HG02678 (cell line): Measurements from ENCODE around the gene TNNI2.
A peak's percentile ranks its signal among the peaks of the same experiment; 100 is the strongest.

ENCODE experiments used
- ATAC-seq: cut with Tn5 transposase; IDR thresholded peaks from one replicate; pipeline ENCODE4 v1.9.1; 2021; ENCODE audit warnings: mild to moderate bottlenecking, moderate library complexity; ENCODE audit not compliant: unreplicated experiment

The TNNI2 gene

DNA sequence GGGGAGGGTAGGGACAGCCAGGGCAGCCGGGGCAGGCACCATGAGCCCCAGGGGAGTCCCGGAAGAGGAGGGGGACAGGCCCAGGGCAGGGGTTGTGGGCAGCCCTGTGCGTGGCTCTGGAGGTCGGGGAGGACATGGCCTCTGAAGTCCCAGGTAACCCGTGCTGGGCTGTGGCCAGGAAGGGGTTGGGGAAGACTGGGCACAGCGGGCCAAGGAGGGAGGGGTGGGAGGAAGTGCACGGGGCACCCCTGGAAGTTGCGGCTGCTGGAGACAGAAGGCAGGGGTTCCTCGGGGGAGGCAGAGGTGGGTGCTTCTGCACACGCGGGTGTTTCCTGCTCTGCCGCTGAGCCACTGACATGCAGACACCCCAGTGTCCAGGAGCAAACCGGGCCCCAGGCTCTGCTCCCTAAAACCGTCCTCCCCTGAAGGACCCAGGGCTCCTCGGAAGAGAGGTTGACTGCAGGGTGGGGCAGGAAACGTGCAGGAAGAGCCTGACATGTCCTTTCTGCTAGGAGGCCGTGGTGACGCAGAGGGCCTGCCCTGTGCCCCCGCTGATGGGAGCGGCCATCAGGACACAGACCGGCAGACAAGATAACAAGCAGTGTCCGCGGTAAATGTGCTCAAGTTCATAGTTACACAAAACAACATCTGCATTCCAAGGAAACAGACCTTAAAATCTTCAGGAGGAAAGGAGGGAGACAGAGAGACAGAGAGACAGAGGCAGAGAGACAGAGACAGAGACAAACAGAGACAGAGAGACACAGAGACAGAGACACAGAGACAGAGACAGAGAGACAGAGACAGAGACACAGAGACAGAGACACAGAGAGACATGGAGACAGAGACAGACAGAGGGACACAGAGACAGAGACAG, 5.7 kb downstream of the TNNI2 start:
- no peak for ATAC-seq

DNA sequence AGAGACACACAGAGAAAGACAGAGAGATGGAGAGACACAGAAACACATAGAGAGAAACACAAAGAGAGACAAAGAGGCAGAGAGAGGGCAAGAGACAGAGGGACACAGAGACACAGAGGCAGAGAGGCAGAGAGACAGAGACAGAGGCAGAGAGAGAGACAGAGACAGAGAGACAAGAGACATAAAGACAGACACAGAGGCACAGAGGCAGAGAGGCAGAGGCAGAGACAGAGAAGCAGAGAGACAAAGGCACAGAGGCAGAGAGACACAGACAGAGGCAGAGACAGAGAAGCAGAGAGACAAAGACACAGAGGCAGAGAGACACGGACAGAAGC, 6.3 kb downstream of the TNNI2 start:
- ATAC-seq: no peak

DNA sequence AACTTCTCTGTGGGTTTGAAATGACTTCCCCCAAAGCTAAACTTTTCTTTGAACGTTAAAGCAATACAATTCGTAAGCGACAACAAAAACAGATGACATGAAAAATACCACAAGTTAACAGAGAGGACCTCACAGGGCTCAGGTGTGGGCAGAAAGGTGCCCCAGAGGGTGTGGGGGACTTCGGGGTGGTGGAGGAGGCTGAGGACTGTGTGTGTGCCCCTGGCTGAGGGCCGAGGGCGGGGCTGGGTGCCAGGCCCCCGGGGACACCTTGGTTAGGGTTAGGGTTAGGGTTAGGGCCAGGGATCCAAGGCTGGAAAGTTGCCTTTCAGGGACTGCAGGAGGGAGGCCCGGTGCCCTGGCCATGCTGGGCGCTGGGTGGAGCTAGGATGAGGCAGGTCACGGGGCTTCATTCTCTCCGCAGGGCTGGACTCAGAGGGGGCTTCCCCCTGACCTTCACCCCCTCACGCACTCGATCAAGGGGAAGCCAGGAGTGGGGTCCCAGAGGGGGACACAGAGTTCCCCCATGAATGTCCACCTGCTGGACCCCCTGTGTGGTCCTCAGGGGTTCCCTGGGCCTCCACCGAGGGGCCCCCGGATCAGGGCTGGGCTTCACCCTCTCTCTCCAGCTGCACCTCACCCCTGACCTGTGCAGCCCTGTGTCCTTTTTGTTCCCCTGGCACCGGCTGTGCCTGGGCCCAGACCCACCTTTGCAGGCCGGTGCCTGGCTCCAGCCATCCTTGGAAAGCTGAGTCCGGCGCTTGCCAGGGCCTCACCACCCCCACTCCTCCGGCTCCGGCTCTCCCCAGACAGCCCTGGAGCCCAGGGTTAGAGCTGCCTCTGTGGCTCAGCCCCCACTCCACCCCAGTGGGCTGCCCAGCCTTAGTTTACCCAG, 7.0 kb downstream of the TNNI2 start:
- no peak for ATAC-seq

DNA sequence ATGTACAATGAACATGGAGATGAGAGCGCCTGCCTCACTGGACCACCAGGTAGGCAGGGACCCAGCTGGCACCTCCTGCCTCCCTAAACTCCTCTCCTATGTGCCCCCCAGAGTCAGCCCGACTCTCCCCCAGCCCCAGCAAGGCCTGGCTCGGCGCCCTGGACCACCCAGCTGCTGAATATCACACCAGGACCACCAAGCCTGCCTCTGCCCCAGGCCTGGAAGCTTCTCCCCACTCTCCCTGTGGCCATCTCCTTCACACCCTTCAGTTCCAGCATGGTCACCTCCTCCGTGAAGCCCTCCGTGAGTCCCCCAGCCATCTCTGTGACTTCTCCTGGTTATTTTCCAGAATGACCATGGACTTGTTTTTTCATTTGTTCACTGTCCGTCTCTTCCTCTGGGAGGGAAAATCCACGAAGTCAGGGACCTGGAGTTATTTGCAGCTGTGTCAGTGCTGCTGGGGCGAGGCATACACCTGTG, 7.7 kb downstream of the TNNI2 start:
- ATAC-seq: no peak

DNA sequence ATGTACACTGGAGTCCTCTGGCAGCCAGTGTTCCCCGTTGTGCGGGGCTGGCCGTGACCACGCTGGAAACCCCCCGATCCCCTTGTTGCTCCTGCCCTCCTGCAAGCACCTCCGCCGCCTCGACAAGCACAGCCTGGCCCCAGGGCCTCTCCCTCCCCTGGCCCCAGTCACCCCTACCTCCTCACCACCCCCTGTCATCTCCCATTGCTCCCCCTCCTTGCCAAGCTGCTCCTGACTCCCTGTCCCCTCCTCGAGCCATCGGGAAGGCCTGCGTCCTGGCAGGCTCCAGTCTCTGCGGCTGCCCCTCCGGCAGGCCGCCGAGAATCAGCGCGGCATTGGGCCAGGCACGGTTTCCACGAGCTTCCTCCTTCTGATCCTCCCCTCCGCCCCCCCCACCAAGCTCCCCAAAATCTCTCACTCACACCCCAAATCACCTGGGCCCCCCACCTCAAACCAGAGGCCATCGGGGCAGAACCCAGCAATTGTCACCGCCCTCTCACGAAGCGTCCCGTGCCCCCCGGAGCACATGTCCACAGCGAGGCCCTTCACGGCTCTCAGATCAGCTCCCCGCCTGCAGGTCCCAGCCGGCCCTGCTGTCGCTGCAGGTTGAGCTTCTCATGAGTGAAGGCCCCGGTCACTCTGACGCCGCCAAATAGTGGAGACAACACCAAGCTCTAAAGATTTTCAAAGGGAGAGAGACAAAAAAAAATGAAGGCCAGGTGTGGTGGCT, 8.4 kb downstream of the TNNI2 start:
- no peak for ATAC-seq

DNA sequence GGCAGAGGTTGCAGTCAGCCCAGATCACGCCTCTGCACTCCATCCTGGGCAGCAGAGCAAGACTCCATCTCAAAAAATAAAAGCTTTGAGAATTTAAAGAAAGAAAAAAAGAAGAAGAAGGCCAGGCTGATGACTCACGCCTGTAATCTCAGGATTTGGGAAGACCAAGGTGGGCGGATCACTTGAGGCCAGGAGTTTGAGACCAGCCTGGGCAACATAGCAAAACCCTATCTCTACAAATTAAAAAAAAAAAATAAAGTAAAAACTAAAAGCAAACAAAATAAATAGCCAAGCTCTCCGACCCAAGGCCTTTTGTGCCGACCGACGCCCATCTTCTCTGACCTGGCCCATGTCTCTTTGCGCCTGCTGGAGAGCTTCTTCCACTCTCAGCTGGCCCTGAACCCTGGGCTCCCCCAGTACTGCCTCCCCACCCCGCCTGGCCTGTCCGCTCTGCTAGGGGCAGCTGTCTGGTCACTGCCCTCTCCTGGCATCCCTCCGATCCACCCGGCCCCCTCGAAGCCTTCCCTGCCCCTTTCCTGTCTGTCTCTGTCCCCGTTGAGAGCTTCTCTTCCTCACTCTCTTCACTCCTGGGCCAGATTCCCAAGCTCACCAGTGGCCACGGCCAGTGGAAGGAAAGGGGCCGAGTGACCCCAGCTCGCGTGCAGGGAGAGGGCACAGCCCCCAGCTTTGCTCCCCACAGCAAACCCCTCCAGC, 9.3 kb downstream of the TNNI2 start:
- ATAC-seq: no peak

DNA sequence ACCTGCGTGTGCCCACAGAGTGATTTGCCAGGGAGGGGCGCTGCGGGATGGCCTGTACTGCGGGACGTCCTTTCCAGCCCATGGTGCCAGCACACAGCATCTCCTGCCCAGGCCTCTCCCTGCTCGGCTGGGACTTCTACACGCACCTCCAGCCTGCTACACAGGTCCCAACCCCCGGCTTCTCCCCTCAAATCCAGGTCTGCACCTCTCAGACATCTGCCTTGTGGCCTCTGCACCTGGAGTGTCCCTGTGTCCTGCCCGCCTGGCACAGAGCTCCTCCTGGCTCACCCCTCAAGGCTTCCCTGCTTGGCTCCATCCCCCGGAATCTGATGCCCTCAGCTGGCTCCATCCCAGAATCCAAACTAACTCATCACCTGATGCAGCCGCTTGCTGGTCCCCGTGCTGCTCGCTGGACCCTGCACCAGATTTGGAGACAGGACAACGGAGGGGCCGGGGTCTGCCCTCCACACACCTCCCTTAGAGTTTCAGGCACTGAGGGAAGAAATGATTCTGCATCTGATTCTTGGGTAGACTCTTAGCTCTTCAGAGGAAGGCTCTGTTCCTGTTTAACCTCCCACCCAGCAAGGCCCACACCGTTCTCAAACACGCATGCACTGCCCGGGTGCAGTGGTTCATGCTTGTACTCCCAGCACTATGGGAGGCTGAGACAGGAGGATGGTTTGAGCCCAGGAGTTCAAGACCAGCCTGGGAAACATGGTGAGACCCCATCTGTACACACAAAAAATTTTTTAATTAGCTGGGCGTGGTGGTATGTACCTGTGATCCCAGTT, 10.1 kb downstream of the TNNI2 start:
- no peak for ATAC-seq

DNA sequence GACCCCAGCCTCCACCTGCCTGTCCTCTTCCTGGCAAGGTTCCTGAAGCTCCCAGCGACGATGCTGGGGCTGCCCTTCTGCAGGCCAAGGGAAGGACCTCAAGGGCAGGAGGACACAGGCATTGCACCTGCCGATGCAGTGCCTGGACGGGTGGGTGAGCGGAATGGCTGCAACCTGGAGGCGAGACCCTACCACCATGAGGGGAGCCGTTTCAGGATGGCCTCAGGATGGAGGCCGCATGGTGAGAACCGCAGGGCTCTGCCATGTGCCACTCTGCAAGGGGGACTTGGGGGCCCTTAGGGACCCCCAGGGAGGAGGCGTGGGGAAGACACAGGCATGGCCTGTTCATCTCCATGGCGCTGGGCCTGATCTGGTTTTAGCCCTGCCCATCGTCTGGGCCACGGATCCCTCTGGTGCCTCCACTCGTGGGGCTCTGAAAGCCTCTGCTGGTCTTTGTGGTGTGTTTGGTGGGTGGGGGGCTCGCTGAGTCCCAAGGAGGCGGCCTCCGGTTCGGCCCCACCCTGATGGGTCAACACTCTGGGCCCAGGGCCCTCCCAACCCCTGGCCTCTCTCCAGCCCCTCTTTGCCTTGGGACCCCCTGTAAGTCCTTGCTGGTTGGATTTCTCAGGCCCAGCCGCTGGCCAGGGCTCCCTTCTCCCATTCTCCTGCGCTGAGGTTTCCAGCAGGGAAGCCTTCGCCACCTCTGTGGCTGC, 12.8 kb downstream of the TNNI2 start:
- ATAC-seq: no peak

DNA sequence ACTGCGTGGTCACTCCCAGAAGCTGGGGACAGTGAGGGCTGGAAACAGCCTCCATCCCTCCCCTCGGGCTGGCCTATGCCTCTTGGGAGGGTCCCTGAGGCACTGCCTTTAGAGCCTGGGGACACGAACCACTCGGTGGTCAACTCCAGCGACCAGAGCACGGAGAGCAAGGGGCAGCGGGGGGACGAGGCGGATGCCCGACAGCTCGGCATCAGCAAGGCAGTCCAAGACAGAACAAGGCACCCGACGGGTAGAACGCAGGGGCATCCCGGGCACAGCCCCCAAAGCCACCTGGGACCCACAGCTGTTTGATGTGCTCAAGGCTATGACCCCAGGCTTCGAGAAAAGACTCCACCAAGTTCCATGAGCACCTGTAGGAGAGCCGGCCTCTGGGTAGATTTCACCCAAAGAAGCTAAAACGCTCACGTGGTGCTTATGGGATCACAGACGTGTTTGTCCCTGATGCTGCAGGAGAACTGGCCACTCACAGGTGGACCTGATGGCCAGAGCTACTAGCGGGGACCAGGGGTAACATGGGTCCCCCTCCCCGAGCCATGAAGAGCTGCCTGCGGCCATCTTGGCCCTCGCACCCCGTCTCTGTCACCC, 13.6 kb downstream of the TNNI2 start:
- no peak for ATAC-seq

DNA sequence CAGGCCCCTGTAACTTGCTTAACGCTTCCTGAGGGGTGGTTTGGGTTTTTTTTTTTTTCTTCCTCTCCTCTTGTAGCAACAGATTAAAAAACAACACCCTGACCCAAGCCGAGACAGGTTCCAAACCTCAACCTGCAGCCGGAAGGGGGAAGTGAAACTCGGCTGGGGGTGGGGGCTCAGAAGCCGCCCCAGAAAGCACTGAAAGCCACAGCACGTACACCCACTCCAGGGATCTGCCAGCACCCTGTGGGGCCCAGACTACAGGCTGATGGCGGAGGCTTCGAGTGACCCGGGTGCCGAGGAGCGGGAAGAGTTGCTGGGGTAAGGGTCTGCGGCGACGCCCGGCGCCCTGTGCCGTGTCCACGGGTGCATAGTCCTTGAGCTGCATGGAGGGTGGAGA, 14.1 kb downstream of the TNNI2 start, which contains the start of gene LSP1:
Gene LSP1 (plus strand): TSS at position 208 of the 400 bp plus-strand sequence. CDS start 61 bp downstream, at position 269.
- ATAC-seq: peak; percentile 56

DNA sequence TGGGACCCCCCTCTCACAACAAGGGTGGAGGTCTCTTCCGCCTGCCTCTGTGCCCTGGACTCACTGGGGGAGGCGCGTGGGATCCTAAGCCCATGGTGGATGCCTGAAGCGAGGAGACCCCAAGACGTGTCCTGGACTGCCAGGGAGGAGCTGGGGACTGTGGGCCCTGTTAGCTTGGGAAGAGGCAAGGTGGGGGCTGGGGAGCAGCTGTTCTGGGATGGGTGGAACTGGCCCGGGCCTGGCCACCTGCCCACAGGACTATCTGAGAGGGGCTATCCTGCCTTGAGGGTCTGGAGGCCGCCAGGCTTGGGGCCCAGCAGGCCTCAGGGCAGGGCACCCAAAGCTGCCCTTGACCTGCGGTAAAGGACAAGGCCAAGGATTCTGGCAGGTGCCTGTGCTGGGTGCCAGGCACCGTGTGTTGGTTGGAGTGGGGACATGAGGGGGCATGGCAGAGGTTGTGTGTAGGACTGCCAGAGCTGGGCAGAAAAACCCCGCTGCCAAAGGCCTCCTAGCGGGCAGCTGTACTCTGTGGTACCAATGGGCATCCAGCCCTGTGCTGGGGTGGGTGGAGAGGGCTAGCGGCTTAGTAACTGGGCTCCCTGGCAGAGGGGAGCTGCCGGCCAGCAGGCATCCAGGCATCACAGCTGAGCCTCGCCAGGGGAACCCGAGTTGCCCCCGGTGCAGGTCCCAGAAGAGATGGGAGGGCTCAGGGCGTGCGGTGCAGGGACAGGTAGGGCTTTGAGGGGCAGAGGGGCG, 14.8 kb downstream of the TNNI2 start:
- no peak for ATAC-seq

DNA sequence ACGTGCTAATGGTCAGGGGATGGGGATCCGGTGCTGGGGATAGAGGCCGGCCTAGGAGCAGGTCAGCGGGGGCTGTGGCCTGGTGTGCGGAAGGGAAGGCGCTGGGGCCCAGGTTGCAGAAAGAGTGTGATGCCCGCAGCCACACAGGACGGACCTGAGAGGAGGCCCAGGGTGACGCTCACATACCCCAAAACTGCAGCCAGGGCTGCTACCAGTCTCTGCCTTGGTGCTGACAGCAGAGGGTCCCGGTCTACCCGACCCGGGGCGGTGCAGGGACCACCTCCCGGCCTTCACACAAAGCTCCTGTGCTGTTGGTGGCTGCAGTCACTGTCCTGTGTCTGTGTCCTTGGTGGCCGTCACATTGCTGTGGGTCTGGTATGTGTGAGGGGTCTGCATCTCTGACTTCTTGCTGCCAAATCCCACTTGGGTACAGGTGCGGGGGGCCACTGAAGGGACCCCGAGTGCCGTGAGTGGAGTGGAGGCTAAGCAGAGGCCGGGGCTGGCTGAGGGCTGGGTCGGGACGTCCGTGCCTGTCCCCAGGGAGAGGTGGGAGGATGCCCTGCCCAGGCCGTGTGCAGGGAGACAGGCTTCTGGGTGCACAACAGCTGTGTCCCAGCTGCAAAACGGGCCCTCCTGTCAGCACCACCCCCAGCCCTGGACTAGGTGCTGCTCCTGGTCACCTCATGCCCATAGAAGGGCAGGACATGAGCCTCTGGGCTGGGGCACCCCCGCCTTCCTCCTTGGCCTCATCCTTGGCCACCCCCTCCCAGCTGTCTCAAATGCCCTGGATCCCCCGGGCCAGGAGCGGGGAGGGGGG, 15.6 kb downstream of the TNNI2 start:
- ATAC-seq: peak; percentile 34

DNA sequence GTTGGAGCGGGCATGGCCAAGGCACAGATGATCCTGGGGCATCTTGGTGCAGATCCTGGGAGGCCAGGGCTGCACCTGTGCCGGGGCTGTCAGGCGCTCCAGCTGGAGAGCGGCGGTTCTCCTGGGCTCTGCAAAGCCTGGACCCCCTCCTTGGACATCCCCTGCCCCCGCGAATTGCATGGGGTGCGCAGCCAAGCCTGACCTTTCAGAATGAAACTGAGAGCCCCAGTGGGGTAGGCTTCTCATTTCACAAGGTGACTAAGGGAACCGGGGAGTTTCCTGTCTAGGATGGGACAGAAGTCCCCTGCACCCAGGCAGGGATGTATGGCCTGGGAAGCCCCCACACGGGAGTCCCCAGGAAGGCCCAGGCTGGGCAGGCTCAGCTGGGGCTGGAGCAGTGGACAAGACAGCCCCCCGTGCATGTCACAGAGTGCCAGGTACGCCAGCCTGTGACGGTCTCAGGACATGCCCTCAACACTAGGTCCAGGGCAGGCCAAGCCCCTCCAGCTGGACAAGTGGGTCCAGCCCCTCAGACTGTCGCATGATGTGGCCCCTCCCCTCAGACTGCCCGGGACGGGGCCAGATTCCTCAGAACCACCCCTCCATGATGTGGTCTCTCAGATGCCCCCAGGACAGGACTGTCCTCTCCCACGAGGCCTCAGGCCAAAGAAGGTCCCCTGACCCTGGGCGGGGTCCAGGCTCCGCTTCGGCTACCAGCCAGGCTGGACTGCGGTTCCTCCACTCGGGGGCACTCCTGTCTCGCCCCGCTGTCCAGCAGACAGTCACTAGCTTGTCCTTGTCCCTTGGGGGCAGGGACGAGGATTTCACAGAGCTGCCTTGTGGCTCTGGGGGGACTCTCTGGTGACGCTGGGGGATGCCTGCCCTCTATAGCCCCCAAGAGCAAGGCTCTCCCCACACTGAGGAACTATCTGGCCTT, 16.4 kb downstream of the TNNI2 start:
- ATAC-seq: peak; percentile 39

DNA sequence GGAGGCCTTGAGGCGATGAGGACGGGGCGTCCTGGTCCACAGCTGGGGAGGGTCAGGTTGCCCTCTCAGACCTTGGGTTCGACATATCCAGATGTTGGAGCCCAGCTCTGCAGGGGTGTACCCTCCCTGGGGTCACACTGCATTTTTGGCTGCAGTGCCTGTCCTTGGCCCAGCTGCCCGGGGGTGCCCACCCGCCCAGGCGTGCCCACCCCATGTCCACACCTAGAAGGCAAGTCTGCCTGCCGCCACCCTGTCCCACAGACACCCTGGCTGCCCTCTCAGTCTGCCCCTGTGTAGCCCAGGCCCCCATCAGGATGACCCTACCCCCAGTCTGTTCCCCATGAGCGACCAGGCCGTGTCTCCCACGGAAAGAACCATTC, 17.1 kb downstream of the TNNI2 start:
- ATAC-seq: no peak

DNA sequence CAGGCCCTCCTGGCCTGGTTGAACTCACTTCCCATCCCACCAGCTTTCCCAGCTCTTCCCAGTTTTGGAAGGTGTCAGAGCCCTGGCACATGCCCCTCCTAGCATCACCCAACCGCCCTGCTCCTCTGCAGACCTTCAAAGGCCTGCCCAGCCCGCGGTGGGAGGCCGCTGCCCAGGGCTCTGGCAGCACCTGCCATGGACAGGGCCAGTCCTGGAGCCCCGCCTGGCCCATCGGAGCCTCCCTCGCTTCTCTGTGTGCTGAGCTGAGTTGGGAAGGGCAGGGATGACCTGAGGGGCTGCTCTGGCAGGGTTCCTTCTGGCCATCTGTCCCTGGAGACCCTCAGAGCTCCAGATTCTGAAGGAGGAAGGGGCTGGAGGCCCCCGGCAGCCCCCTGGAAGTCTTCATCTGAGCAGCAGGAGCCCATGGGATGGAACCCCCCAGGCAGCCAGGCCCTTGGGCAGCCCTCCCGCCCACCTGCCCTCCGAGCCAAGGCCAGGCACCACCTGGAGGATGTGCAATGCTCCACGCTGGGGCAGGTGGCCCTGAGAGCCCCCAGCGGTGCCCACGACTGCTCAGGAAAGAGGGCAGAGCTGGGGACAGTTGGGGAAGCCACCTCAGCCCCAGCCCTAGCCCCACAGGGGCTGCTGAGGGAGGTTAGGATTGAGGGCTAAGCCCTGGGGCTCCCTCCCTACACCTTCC, 17.7 kb downstream of the TNNI2 start:
- ATAC-seq: no peak
